OCI-LY3 (cell line): Measurements from ENCODE around the gene OPCML.

ENCODE experiments used
- EZH2phosphoT487 ChIP-seq: fragments of 200-600 bp; shearing (Covaris generic); IDR thresholded peaks from 2 replicates; pipeline ENCODE4 v1.6.1; 2018; ENCODE audit warnings: antibody characterized with exemption, mixed run types, low read depth
- TF ChIP-seq, protein P1 (sequence below): fragments of 200-600, 300-600 bp; sonication (generic); IDR thresholded peaks from 2 replicates; pipeline ENCODE4 v1.5.1; 2014; ENCODE audit warnings: antibody characterized with exemption, low read length, low read depth

- TF ChIP-seq, protein P1, sequence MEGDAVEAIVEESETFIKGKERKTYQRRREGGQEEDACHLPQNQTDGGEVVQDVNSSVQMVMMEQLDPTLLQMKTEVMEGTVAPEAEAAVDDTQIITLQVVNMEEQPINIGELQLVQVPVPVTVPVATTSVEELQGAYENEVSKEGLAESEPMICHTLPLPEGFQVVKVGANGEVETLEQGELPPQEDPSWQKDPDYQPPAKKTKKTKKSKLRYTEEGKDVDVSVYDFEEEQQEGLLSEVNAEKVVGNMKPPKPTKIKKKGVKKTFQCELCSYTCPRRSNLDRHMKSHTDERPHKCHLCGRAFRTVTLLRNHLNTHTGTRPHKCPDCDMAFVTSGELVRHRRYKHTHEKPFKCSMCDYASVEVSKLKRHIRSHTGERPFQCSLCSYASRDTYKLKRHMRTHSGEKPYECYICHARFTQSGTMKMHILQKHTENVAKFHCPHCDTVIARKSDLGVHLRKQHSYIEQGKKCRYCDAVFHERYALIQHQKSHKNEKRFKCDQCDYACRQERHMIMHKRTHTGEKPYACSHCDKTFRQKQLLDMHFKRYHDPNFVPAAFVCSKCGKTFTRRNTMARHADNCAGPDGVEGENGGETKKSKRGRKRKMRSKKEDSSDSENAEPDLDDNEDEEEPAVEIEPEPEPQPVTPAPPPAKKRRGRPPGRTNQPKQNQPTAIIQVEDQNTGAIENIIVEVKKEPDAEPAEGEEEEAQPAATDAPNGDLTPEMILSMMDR = no peak
- no peak for TF ChIP-seq EZH2phosphoT487
These were observed 10.0 kb downstream of the OPCML start for GRCh38 chr11:133522344-133522743.
